Measurements from ENCODE around the gene TMEM44. TPM values are rescaled to one million over a fixed set of nuclear protein-coding genes. Genes with fewer than 3 reads are reported as not detected.

Gene TMEM44
- total RNA-seq, 4 donors from 2014 or later, result 3.0 to 5.4 (median 3.1) TPM

DNA sequence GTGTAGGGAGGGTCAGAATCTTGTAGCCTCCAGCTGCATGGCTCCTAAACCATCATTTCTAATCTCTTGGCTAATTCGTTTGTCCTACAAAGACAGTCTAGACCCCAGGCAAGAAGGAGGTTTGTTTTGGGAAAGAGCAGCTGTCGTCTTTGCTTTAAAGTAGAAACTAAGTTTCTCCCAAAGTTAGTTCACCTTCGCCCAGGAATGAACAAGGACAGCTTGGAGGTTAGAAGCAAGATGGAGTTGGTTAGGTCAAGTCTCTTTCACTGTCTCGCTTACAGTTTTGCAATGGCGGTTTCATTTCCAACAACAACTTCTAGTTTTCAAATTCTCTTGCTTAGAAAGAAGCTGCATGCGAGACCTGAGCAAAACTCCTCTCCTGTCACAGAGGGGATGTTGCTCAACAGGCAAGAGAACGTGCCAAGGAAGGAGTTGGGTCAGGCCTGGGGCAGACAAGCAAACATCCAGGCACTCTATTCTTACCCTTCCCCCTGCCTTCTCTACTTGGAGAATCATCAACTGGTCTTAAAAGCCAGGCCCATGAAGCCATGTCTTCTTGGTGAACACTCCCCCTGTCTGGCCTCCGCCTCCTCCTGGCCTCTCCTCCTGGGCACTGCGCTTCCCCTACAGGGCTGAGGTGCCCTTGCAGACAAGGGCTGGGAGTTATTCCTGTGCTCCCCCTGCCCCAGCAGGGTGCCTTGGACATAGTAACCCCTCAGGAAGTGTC, 57.6 kb downstream of the TMEM44 start:
- in situ Hi-C loops (cut with MboI; ENCODE audit: low sequenced_read_pairs in 4 of 4), result loop anchor here in 2 of 4 donors (25.0 kb wide), 1 partner anchor 238 kb away; no protein-coding TSS in a partner anchor
- peak in 1 of 2 donors; percentile 41 for DNase-seq
- peaks cover 0 to 8% (median 3%) of the 10 kb centered on the region in 3 donors for H3K27me3 ChIP-seq

DNA sequence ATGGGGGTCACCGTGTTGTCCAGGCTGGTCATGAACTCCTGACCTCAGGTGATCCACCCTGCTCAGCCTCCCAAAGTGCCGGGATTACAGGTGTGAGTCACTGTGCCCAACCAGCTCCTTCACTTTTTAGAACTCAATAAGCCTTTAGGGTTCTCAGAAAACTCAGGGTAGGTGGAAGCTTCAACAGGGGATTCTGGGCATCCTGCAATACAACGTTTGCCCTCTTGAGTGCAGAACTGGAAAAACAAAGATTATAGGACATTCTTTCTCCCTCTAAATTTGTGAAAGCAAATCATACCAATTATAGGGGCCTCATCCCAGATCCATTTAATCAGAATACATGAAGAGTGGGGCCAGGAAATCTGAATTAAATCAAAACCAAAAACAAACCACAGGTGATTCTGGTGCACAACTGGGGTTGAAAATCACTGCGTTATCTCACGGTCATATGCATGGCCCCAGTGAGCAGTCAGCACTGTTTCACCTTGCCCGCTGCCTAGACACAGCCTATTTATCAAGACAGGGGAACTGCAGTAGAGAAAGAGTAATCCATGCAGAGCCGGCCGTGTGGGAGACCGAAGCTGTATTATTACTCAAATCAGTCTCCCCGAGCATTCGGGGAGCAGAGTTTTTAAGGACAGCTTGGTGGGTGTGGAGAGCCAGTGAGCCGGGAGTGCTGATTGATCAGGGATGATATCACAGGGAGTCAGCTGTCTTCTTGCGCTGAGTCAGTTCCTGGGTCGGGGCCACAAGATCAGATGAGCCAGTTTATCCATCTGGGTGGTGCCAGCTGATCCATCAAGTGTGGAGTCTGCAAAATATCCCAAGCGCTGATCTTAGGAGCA, 58.4 kb downstream of the TMEM44 start:
- ATAC-seq (no peak), DNase-seq (no peak)
- in situ Hi-C loops (cut with MboI; ENCODE audit: low sequenced_read_pairs in 4 of 4), result loop anchor here in 2 of 4 donors (25.0 kb wide), 1 partner anchor 238 kb away; no protein-coding TSS in a partner anchor
- intact Hi-C loops (cut with DNase I; ENCODE audit: low total_unique reads), result no loop called here
- peaks cover 3 to 14% of the 10 kb centered on the region in 2 donors for H3K4me1 ChIP-seq
- no peak overlapping the region for H3K4me3 ChIP-seq
- no peaks in the 10 kb centered on the region for H3K9me3 ChIP-seq
- peaks cover 0 to 8% (median 3%) of the 10 kb centered on the region in 3 donors for H3K27me3 ChIP-seq
- H3K36me3 ChIP-seq, result no peaks in the 10 kb centered on the region
- no peak overlapping the region for H3K27ac ChIP-seq
- TF ChIP-seq POLR2A (IDR thresholded peaks at IDR 0.05), result no peak
- TF ChIP-seq, protein P1, sequence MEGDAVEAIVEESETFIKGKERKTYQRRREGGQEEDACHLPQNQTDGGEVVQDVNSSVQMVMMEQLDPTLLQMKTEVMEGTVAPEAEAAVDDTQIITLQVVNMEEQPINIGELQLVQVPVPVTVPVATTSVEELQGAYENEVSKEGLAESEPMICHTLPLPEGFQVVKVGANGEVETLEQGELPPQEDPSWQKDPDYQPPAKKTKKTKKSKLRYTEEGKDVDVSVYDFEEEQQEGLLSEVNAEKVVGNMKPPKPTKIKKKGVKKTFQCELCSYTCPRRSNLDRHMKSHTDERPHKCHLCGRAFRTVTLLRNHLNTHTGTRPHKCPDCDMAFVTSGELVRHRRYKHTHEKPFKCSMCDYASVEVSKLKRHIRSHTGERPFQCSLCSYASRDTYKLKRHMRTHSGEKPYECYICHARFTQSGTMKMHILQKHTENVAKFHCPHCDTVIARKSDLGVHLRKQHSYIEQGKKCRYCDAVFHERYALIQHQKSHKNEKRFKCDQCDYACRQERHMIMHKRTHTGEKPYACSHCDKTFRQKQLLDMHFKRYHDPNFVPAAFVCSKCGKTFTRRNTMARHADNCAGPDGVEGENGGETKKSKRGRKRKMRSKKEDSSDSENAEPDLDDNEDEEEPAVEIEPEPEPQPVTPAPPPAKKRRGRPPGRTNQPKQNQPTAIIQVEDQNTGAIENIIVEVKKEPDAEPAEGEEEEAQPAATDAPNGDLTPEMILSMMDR (IDR thresholded peaks at IDR 0.05 in 4 of 5, conservative IDR thresholded peaks at IDR 0.05 in 1 of 5), result no peak

More for the DNA sequence above, 57.6 kb downstream of the TMEM44 start:
- H3K36me3 ChIP-seq, result no peaks in the 10 kb centered on the region
- no peaks in the 10 kb centered on the region for H3K9me3 ChIP-seq
- peaks cover 3 to 14% of the 10 kb centered on the region in 2 donors for H3K4me1 ChIP-seq
- no peak overlapping the region for H3K4me3 ChIP-seq
- TF ChIP-seq, protein P1 (IDR thresholded peaks at IDR 0.05 in 4 of 5, conservative IDR thresholded peaks at IDR 0.05 in 1 of 5), result no peak
- TF ChIP-seq POLR2A (IDR thresholded peaks at IDR 0.05), result no peak
- intact Hi-C loops (cut with DNase I; ENCODE audit: low total_unique reads), result no loop called here
- no peak overlapping the region for H3K27ac ChIP-seq
- no peak for ATAC-seq

DNA sequence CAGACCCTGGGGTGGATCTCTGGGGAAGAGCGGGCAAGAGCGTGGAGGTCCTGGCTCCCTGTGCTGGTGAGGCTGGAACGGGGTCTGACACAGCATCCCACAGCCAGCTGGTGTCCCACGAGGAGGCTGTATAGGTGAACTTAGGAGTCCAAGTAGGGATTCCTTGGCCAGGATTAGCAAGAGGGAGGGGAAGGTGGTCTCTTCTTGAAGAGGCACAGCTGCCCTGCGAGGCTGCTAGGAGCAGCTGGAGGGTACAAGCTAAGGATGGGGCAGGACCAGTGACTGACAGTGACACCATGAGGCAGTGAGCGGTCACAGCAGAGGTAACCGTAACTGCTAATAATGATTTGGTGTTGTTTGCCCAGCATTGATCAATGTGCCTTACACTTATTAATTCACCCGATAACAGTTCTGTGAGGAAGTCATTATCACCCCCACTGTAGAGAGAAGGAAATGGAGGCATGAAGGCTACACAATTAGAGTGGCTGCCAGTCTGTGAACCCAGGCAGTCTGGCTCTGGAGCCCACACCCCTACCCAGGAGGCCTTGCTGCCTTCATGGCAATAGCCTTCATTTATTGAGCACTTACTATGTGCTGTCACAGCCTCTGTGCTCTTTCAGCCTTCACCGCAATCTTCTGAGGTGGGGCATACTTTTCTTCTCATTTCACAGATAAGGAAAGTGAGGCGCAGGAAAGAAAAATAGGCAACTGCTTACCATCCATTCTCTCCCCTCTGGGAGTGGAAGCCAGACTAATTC, 59.4 kb downstream of the TMEM44 start:
- H3K4me1 ChIP-seq, result peaks cover 3 to 14% of the 10 kb centered on the region in 2 donors
- intact Hi-C loops (cut with DNase I; ENCODE audit: low total_unique reads) (no loop called here), in situ Hi-C loops (cut with MboI; ENCODE audit: low sequenced_read_pairs in 4 of 4) (no loop called here)
- DNase-seq (no peak), ATAC-seq (peak; percentile 45 to 46)
- no peaks in the 10 kb centered on the region for H3K9me3 ChIP-seq
- H3K4me3 ChIP-seq, result no peak overlapping the region
- TF ChIP-seq POLR2A (IDR thresholded peaks at IDR 0.05), result no peak
- TF ChIP-seq, protein P1 (IDR thresholded peaks at IDR 0.05 in 4 of 5, conservative IDR thresholded peaks at IDR 0.05 in 1 of 5), result peak in 3 of 5 experiments; percentile 41 to 52 (median 47)
- H3K27me3 ChIP-seq, result peaks cover 0 to 8% (median 3%) of the 10 kb centered on the region in 3 donors
- H3K27ac ChIP-seq, result peak overlapping the region in 1 of 4 donors; percentile 59
- H3K36me3 ChIP-seq, result no peaks in the 10 kb centered on the region

DNA sequence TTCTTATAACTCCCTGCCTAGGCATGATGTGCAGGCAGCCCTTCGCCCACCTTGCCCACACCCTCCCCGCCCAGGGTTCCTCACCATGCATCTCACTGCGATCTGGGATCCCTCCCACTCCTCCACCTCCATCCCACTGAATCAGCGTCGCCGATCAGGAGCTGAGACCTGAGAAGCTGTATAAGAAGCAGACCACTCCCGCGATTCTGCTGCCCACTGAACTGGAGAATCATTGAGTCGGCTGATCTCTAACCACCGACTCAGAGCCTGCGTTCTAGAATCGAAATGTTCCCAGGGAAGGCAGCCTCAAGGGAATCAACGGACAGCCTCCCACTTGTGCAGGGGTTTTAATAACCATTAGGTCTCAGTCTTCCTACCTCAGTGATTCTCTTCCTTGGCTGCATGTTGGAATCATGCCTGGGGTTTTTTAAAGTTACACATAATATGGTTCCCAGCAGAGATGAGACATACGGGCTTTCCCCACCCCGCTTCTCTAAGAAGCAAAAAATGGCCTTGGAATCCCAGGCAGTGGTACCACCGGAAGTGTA, 60.2 kb downstream of the TMEM44 start:
- peaks cover 0 to 8% (median 3%) of the 10 kb centered on the region in 3 donors for H3K27me3 ChIP-seq
- H3K27ac ChIP-seq, result peak overlapping the region; percentile 46 to 74 (median 64)
- no peak for DNase-seq
- H3K4me3 ChIP-seq, result no peak overlapping the region
- in situ Hi-C loops (cut with MboI; ENCODE audit: low sequenced_read_pairs in 4 of 4) (no loop called here), intact Hi-C loops (cut with DNase I; ENCODE audit: low total_unique reads) (no loop called here)
- H3K4me1 ChIP-seq, result peaks cover 3 to 14% of the 10 kb centered on the region in 2 donors
- no peaks in the 10 kb centered on the region for H3K9me3 ChIP-seq
- no peak for ATAC-seq
- TF ChIP-seq, protein P1 (IDR thresholded peaks at IDR 0.05 in 4 of 5, conservative IDR thresholded peaks at IDR 0.05 in 1 of 5), result no peak
- TF ChIP-seq POLR2A (IDR thresholded peaks at IDR 0.05), result no peak
- H3K36me3 ChIP-seq, result no peaks in the 10 kb centered on the region
